ENCODE results near the gene NEGR1.

NEGR1 gene

DNA sequence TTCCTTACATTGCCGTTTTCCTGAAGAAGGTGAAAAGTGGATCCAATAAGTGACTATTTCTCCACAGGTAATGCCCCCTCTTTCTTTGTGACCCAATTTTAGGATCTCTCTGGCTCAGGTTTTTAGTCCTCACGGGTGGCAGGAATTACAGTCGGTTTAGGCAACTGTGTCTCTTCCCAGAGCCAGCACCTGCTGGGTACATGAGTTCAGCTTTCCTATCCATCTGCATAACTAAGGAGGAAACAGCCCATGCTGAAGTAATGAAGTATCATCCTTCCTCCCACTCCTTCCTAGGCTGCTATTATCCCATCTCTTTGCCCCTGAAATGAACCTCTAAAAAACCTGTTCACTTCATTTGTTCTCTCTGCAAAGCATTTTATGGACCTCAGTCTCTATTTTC is 544.6 kb downstream of the NEGR1 start:
- no peak for DNase-seq (ENCODE audit: low read depth)
- H3K4me3 ChIP-seq (ENCODE audit: low read length): no peak overlapping the region
- TF ChIP-seq, protein P1, sequence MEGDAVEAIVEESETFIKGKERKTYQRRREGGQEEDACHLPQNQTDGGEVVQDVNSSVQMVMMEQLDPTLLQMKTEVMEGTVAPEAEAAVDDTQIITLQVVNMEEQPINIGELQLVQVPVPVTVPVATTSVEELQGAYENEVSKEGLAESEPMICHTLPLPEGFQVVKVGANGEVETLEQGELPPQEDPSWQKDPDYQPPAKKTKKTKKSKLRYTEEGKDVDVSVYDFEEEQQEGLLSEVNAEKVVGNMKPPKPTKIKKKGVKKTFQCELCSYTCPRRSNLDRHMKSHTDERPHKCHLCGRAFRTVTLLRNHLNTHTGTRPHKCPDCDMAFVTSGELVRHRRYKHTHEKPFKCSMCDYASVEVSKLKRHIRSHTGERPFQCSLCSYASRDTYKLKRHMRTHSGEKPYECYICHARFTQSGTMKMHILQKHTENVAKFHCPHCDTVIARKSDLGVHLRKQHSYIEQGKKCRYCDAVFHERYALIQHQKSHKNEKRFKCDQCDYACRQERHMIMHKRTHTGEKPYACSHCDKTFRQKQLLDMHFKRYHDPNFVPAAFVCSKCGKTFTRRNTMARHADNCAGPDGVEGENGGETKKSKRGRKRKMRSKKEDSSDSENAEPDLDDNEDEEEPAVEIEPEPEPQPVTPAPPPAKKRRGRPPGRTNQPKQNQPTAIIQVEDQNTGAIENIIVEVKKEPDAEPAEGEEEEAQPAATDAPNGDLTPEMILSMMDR (IDR thresholded peaks at IDR 0.05; ENCODE audit: insufficient read depth, low read depth, low read length, missing control alignments): no peak

DNA sequence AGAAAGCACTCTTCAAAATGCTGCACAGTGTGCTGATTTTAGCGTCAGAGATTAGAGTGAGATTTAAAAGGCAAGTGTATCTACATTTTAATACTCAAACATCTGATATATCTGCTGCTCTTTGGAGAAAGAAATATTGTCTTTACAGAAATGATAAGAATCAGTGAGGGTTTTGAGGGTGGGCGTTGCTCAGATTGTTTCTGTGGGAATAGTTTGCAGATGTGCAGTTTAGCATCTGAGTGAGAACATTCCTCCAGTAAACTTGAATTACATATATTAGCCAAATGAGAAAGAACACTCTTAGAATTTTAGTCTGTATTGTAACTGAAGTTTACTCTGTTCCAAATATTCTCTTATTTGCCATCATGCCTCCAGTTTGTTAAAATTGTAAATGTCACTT is 549.2 kb downstream of the NEGR1 start:
- no peak for DNase-seq (ENCODE audit: low read depth)
- H3K4me3 ChIP-seq (ENCODE audit: low read length): no peak overlapping the region
- TF ChIP-seq, protein P1 (IDR thresholded peaks at IDR 0.05; ENCODE audit: insufficient read depth, low read depth, low read length, missing control alignments): no peak

DNA sequence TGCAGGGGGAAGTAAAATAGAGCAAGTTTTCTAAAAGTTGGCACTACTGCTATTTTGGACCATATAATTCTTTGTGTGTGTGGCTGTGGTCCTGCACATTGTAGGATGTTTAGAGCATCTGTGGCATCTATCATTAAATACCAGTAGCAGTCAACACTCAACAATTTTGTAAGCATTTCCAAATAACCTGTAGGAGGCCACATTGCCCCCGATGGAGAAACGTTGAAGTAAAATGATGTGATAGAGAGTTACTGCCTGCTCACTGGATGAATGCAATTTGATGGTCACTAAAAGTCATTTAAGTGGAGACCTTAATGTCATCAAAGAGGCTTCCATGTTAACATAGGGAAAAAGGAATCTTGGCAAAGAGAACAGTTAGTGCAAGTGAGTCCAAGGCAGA is 560.8 kb downstream of the NEGR1 start:
- TF ChIP-seq, protein P1 (IDR thresholded peaks at IDR 0.05; ENCODE audit: insufficient read depth, low read depth, low read length, missing control alignments): peak; percentile 8

DNA sequence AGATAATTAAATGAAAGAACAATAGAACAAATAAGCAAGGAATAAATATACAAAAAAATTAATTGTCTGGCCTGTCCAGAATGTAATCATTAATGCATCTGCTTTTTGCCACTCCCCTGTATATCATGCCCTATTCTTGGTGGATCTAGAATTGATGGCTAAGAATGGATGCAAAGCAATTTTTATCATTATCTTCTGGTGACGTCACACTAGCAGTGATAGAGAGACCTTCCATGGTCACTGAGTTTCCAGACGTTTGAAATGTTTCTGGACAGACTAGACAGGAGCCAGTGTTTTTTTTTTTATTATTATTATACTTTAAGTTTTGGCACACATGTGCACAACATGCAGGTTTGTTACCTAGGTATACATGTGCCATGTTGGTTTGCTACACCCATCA is 563.0 kb downstream of the NEGR1 start:
- DNase-seq (ENCODE audit: low read depth): no peak
- H3K4me3 ChIP-seq (ENCODE audit: low read length): no peak overlapping the region
- TF ChIP-seq, protein P1 (IDR thresholded peaks at IDR 0.05; ENCODE audit: insufficient read depth, low read depth, low read length, missing control alignments): no peak

More for the DNA sequence above, 560.8 kb downstream of the NEGR1 start:
- H3K4me3 ChIP-seq (ENCODE audit: low read length): no peak overlapping the region
- no peak for DNase-seq (ENCODE audit: low read depth)

DNA sequence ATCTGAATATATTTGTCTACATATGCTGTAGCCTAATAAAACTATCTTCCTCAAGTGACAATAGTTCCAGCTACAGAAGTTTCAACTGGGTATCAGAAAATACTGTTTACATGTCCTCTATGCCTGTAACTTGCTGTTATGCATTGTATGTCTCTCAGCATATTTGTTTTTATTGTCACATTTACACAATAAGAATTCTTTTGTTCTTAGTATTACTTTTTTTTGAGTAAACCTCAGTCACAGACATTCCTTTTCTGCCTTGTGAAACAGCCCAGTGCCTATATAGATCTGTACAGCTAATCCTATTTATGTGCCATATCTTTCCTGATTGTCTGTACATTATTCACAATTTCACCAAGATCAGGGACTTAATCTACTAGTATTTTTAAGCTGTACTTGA is 565.2 kb downstream of the NEGR1 start:
- TF ChIP-seq, protein P1 (IDR thresholded peaks at IDR 0.05; ENCODE audit: insufficient read depth, low read depth, low read length, missing control alignments): no peak
- no peak for DNase-seq (ENCODE audit: low read depth)

DNA sequence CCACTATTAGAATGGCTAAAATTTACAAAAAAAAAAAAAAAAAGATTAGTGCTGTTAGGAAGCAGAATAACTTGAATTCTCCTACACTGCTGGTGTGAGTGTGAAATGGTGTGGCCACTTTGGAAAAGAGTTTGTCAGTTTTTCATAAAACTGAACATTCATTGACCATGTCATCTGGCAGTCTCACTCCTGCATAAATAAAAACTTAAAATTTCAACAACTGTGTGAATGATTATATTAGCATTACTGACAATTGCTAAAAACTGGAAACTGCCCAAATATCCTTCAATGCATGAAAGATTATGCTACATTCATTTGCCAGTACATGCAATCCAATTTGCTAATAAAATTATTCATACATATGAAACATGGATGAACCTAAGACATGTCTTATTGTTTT is 570.9 kb downstream of the NEGR1 start:
- TF ChIP-seq, protein P1 (IDR thresholded peaks at IDR 0.05; ENCODE audit: insufficient read depth, low read depth, low read length, missing control alignments): no peak
- no peak overlapping the region for H3K4me3 ChIP-seq (ENCODE audit: low read length)
- no peak for DNase-seq (ENCODE audit: low read depth)

More for the DNA sequence above, 565.2 kb downstream of the NEGR1 start:
- H3K4me3 ChIP-seq (ENCODE audit: low read length): no peak overlapping the region

DNA sequence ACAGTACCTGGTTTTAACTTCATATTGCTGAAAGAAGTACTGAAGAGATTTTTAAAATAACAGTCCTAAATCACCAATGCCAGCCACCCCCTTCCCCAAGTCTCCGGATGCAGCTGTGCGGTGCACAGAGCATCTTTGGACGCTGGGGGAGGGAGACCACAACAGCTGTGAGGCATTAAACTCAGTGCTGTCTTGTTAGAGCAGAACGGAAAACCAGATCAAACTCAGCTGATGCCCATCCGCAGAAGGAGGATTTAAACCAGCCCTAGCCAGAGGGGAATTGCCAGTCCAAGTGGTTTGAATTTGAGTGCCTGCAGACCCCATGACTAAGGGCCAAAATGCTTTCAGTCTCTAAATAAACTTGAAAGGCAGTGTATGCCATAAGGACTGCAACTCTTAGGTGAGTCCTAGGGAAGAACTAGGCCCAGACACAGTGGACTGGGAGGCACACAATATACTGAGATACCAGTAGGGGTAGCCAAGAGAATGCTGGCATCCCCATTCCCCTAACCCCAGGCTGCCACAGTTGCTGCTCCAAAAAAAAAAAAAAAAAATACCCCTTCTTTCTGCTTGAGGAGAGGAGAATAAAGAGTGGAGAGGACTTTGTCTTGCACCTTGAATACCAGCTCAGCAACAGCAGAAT is 576.2 kb downstream of the NEGR1 start:
- no peak overlapping the region for H3K4me3 ChIP-seq (ENCODE audit: low read length)
- TF ChIP-seq, protein P1 (IDR thresholded peaks at IDR 0.05; ENCODE audit: insufficient read depth, low read depth, low read length, missing control alignments): no peak
- no peak for DNase-seq (ENCODE audit: low read depth)
